ENCODE results near the gene UTS2B. TPM values are rescaled to one million over a fixed set of nuclear protein-coding genes. Genes with fewer than 3 reads are reported as not detected.

Gene UTS2B
- polyA plus RNA-seq, 1 donor from 2014 or later = 0.46 TPM

- H3K9me3 ChIP-seq (ENCODE audit: low read length) = no peaks in the 10 kb centered on the region
- H3F3A ChIP-seq (ENCODE audit: insufficient read depth, low read length, poor library complexity, severe bottlenecking) = no peaks in the 10 kb centered on the region
- H3K4me2 ChIP-seq (ENCODE audit: low read length) = no peak overlapping the region
- no peak for TF ChIP-seq TAF1 (IDR thresholded peaks at IDR 0.05; ENCODE audit: low read depth)
- TF ChIP-seq EP300 (conservative IDR thresholded peaks at IDR 0.05; ENCODE audit: poor library complexity, severe bottlenecking) = no peak
- no peak for TF ChIP-seq REST (IDR thresholded peaks at IDR 0.05; ENCODE audit: borderline replicate concordance)
- no peak for TF ChIP-seq EZH2 (IDR thresholded peaks at IDR 0.05; ENCODE audit: borderline replicate concordance, insufficient read depth, low read length, poor library complexity, severe bottlenecking)
- H3K9me2 ChIP-seq (ENCODE audit: insufficient read depth, low read length) = no peaks in the 10 kb centered on the region
- peaks cover 21% of the 10 kb centered on the region for H3K36me3 ChIP-seq (ENCODE audit: insufficient read depth, low read length)
- H2AFZ ChIP-seq (ENCODE audit: low read depth, low read length) = no peak overlapping the region
- no peaks in the 10 kb centered on the region for H4K20me1 ChIP-seq (ENCODE audit: insufficient read depth)
- no peak overlapping the region for H3K4me3 ChIP-seq (ENCODE audit: low read length)
- H3K79me2 ChIP-seq (replicated peaks; ENCODE audit: insufficient read depth, low read length) = peaks cover 5% of the 10 kb centered on the region
- H3K27me3 ChIP-seq (ENCODE audit: insufficient read depth, low read depth, low read length) = no peaks in the 10 kb centered on the region
- H3K9ac ChIP-seq (ENCODE audit: low read length) = no peak overlapping the region
- H3K27ac ChIP-seq (ENCODE audit: low read length) = no peak overlapping the region
Observed at GRCh38 chr3:191361456-191361855, 31.1 kb upstream of the UTS2B start.

GRCh38 chr3:191360620-191361019 lies 30.3 kb upstream of the UTS2B start:
- no peak overlapping the region for H3K9ac ChIP-seq (ENCODE audit: low read length)
- H2AFZ ChIP-seq (ENCODE audit: low read depth, low read length) = no peak overlapping the region
- no peak for TF ChIP-seq RAD21 (conservative IDR thresholded peaks at IDR 0.05)
- TF ChIP-seq EP300 (conservative IDR thresholded peaks at IDR 0.05; ENCODE audit: poor library complexity, severe bottlenecking) = no peak
- TF ChIP-seq SMC3 (conservative IDR thresholded peaks at IDR 0.05; ENCODE audit: poor library complexity) = no peak
- TF ChIP-seq TAF1 (IDR thresholded peaks at IDR 0.05; ENCODE audit: low read depth) = no peak
- no peak for TF ChIP-seq REST (IDR thresholded peaks at IDR 0.05; ENCODE audit: borderline replicate concordance)
- no peak for TF ChIP-seq CTCF (IDR thresholded peaks at IDR 0.05; ENCODE audit: poor library complexity, severe bottlenecking)
- TF ChIP-seq EZH2 (IDR thresholded peaks at IDR 0.05; ENCODE audit: borderline replicate concordance, insufficient read depth, low read length, poor library complexity, severe bottlenecking) = no peak
- TF ChIP-seq MXI1 (conservative IDR thresholded peaks at IDR 0.05; ENCODE audit: poor library complexity, severe bottlenecking) = no peak
- TF ChIP-seq POLR2AphosphoS5 (IDR thresholded peaks at IDR 0.05) = no peak
- no peak overlapping the region for H3K4me2 ChIP-seq (ENCODE audit: low read length)
- no peaks in the 10 kb centered on the region for H3K9me3 ChIP-seq (ENCODE audit: low read length)
- peaks cover 6% of the 10 kb centered on the region for H3K79me2 ChIP-seq (replicated peaks; ENCODE audit: insufficient read depth, low read length)
- H3K9me2 ChIP-seq (ENCODE audit: insufficient read depth, low read length) = no peaks in the 10 kb centered on the region
- H3K27me3 ChIP-seq (ENCODE audit: insufficient read depth, low read depth, low read length) = no peaks in the 10 kb centered on the region
- H3F3A ChIP-seq (ENCODE audit: insufficient read depth, low read length, poor library complexity, severe bottlenecking) = no peaks in the 10 kb centered on the region
- no peak overlapping the region for H3K4me3 ChIP-seq (ENCODE audit: low read length)
- H3K27ac ChIP-seq (ENCODE audit: low read length) = no peak overlapping the region
- H4K20me1 ChIP-seq (ENCODE audit: insufficient read depth) = no peaks in the 10 kb centered on the region
- peaks cover 21% of the 10 kb centered on the region for H3K36me3 ChIP-seq (ENCODE audit: insufficient read depth, low read length)

Measured in neural cell (in vitro differentiated cells).